KMS-11 (cell line): Measurements from ENCODE around the gene ARHGAP24.

Experiments
- H2AFZ ChIP-seq: fragments of 200-600 bp; sonication (generic); 2 replicates; pipeline ENCODE4 v1.6.1; 2016; ENCODE audit warnings: antibody characterized with exemption, mixed run types, low read depth
- H3K27ac ChIP-seq: fragments of 200-600 bp; sonication (generic); 2 replicates; pipeline ENCODE4 v1.6.1; 2016; ENCODE audit warnings: mild to moderate bottlenecking, mixed run types
- H3K27me3 ChIP-seq: fragments of 200-600 bp; sonication (generic); 2 replicates; pipeline ENCODE4 v1.6.1; 2017; ENCODE audit warnings: mild to moderate bottlenecking, low read depth, mixed run types, moderate library complexity; ENCODE audit not compliant: insufficient read depth
- H3K36me3 ChIP-seq: fragments of 200-600 bp; sonication (generic); 2 replicates; pipeline ENCODE4 v1.6.1; 2017; ENCODE audit warnings: mild to moderate bottlenecking, mixed run types; ENCODE audit not compliant: insufficient read depth
- H3K4me1 ChIP-seq: fragments of 200-600 bp; sonication (generic); 2 replicates; pipeline ENCODE4 v1.6.1; 2016; ENCODE audit warnings: mild to moderate bottlenecking, low read depth, mixed run types; ENCODE audit not compliant: poor library complexity, severe bottlenecking
- H3K4me2 ChIP-seq: fragments of 200-600 bp; sonication (generic); 2 replicates; pipeline ENCODE4 v1.7.0; 2016; ENCODE audit warnings: mild to moderate bottlenecking, mixed run types
- H3K4me3 ChIP-seq: fragments of 200-600 bp; sonication (generic); IDR thresholded peaks from 2 replicates; pipeline ENCODE4 v1.6.1; 2017; ENCODE audit warnings: low read depth, low read length, mixed read lengths; ENCODE audit not compliant: insufficient read depth
- H3K79me2 ChIP-seq: fragments of 200-600 bp; sonication (generic); 2 replicates; pipeline ENCODE4 v1.6.1; 2016; ENCODE audit warnings: low read depth, mixed run types; ENCODE audit not compliant: insufficient read depth
- H3K9ac ChIP-seq: fragments of 200-600 bp; sonication (generic); 2 replicates; pipeline ENCODE4 v1.6.1; 2016; ENCODE audit warnings: mild to moderate bottlenecking, mixed run types
- H4K20me1 ChIP-seq: fragments of 200-600 bp; sonication (generic); 2 replicates; pipeline ENCODE4 v1.6.1; 2016; ENCODE audit warnings: mild to moderate bottlenecking, mixed run types; ENCODE audit not compliant: insufficient read depth
- TF ChIP-seq, protein P1 (sequence below): fragments of 200-600 bp; sonication (generic); conservative IDR thresholded peaks from 2 replicates; pipeline ENCODE4 v1.6.1; 2017; ENCODE audit warnings: low read depth, mild to moderate bottlenecking, antibody characterized with exemption, low read length, moderate library complexity, mixed read lengths

Gene ARHGAP24

DNA sequence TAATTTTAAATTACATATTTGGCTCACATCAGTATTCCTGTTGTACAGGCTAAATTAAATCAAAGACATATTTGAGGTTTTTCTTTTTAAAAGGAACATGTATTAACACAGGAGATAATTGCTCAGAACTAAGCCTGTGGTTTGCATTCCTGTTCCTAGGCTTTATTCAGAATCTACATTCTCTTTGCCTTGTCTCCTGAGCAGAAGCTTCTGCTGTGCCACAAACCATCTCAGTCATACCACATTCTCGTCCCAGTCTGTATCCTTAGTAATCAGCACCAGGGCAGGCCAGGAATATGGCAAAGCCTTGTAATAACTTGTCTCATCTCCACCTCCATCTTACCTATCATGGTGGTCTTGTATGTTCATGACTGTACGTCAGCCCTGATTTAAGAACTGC lies 162.8 kb downstream of the ARHGAP24 start:
- no peak overlapping the region for H3K4me3 ChIP-seq
- no peaks in the 10 kb centered on the region for H3K27me3 ChIP-seq
- TF ChIP-seq, protein P1, sequence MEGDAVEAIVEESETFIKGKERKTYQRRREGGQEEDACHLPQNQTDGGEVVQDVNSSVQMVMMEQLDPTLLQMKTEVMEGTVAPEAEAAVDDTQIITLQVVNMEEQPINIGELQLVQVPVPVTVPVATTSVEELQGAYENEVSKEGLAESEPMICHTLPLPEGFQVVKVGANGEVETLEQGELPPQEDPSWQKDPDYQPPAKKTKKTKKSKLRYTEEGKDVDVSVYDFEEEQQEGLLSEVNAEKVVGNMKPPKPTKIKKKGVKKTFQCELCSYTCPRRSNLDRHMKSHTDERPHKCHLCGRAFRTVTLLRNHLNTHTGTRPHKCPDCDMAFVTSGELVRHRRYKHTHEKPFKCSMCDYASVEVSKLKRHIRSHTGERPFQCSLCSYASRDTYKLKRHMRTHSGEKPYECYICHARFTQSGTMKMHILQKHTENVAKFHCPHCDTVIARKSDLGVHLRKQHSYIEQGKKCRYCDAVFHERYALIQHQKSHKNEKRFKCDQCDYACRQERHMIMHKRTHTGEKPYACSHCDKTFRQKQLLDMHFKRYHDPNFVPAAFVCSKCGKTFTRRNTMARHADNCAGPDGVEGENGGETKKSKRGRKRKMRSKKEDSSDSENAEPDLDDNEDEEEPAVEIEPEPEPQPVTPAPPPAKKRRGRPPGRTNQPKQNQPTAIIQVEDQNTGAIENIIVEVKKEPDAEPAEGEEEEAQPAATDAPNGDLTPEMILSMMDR: no peak
- H4K20me1 ChIP-seq: no peaks in the 10 kb centered on the region
- H3K4me2 ChIP-seq: no peak overlapping the region
- no peak overlapping the region for H3K9ac ChIP-seq
- no peak overlapping the region for H2AFZ ChIP-seq
- no peaks in the 10 kb centered on the region for H3K79me2 ChIP-seq
- no peaks in the 10 kb centered on the region for H3K36me3 ChIP-seq
- H3K4me1 ChIP-seq: no peaks in the 10 kb centered on the region
- H3K27ac ChIP-seq: no peak overlapping the region

DNA sequence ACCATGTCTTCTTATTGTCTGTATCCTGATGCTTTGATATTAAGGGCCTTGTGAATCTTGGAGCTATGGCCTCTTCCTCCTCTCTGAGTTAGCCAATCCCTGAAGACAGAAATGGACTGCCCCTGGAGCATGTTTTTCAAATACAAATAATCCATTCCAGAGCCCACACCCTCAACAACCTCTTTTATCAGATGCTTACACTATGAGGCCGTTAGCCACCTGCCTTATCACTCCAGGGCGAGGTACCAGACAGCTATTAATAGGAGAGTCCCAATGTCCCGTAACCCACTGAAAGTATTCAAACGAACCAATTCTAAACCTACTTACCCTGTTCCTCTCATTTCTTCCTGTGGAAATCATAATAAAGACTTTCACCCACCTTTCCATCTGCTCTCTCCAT lies 165.0 kb downstream of the ARHGAP24 start:
- no peak overlapping the region for H3K4me2 ChIP-seq
- H3K27ac ChIP-seq: no peak overlapping the region
- no peaks in the 10 kb centered on the region for H3K27me3 ChIP-seq
- H3K9ac ChIP-seq: no peak overlapping the region
- H3K79me2 ChIP-seq: no peaks in the 10 kb centered on the region
- no peaks in the 10 kb centered on the region for H3K36me3 ChIP-seq
- H4K20me1 ChIP-seq: no peaks in the 10 kb centered on the region
- H3K4me3 ChIP-seq: no peak overlapping the region
- H3K4me1 ChIP-seq: no peaks in the 10 kb centered on the region
- no peak overlapping the region for H2AFZ ChIP-seq
- TF ChIP-seq, protein P1: no peak

GRCh38 chr4:85642356-85643100 lies 167.6 kb downstream of the ARHGAP24 start:
- Histone ChIP-seq H3K27ac (no peak overlapping the region), H3K4me1 (no peaks in the 10 kb centered on the region), H4K20me1 (no peaks in the 10 kb centered on the region), H3K9ac (no peak overlapping the region), H3K4me2 (no peak overlapping the region), H3K4me3 (no peak overlapping the region), H3K36me3 (no peaks in the 10 kb centered on the region), H2AFZ (no peak overlapping the region), H3K79me2 (no peaks in the 10 kb centered on the region), H3K27me3 (no peaks in the 10 kb centered on the region)
- TF ChIP-seq, protein P1: no peak

DNA sequence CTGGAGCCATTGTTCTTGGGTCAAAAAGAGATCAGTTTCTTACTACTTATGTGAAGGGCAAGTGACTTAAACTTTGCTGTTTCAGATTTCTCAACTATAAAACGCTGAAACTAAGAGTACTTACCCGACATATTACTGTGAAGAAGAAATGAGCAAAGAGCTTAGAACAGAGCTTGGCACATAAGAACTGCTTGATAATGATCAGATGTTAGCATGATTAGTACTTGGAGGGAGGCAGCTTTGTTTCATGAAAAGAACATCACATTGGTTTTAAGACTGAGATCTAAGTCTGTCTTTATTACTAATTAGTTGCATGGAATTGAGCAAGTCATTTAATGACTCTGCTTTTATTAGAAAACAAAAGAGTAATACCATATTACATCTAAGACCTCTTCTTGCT lies 169.1 kb downstream of the ARHGAP24 start:
- Histone ChIP-seq H2AFZ (no peak overlapping the region), H3K4me2 (no peak overlapping the region), H3K27me3 (no peaks in the 10 kb centered on the region), H4K20me1 (no peaks in the 10 kb centered on the region), H3K27ac (no peak overlapping the region), H3K4me3 (no peak overlapping the region), H3K36me3 (no peaks in the 10 kb centered on the region), H3K9ac (no peak overlapping the region), H3K4me1 (no peaks in the 10 kb centered on the region), H3K79me2 (no peaks in the 10 kb centered on the region)
- TF ChIP-seq, protein P1: no peak
